Measurements from ENCODE around the gene FCHSD2. TPM values are rescaled to one million over a fixed set of nuclear protein-coding genes. Genes with fewer than 3 reads are reported as not detected.

Gene FCHSD2
- total and polyA plus RNA-seq, 9 of the 15 experiments (the other 6 are each of a cell fraction or from before 2014, with no cell fraction given) = 1.8 to 14.7 (median 6.4) TPM

GRCh38 chr11:72813740-72814285 lies 328.3 kb downstream of the FCHSD2 start (continued):
- peak; percentile 65; the same call in 1 of the 2 replicates for TF ChIP-seq PHF8 (IDR thresholded peaks at IDR 0.05; ENCODE audit: borderline replicate concordance, low read length)
- peak; percentile 64 for TF ChIP-seq TAF9B (IDR thresholded peaks at IDR 0.05; ENCODE audit: partially characterized antibody)
- TF ChIP-seq ASH1L (IDR thresholded peaks at IDR 0.05; ENCODE audit: borderline replicate concordance, low read depth, partially characterized antibody) = peak; percentile 67
- TF ChIP-seq FOXK2 (conservative IDR thresholded peaks at IDR 0.05 in 1 of 2, IDR thresholded peaks at IDR 0.05 in 1 of 2; ENCODE audit: low read depth in 2 of 2) = peak in 1 of 2 experiments; percentile 99; a peak in 2 of 4 replicates
- TF ChIP-seq STAT5A (IDR thresholded peaks at IDR 0.05; ENCODE audit: borderline replicate concordance, low read length) = no peak
- TF ChIP-seq YY1 (IDR thresholded peaks at IDR 0.05; ENCODE audit: borderline replicate concordance in 1 of 3, control insufficient read depth in 1 of 3, extremely low read depth in 1 of 3, insufficient read depth in 3 of 3, insufficient read length in 1 of 3, insufficient replicate concordance in 2 of 3, low read depth in 1 of 3, low read length in 2 of 3) = peak in 1 of 3 experiments; percentile 14
- TF ChIP-seq ZNF609 (CRISPR knock-in tag; IDR thresholded peaks at IDR 0.05; ENCODE audit: borderline replicate concordance) = no peak
- TF ChIP-seq SETDB1 (IDR thresholded peaks at IDR 0.05; ENCODE audit: low read length) = no peak
- TF ChIP-seq POLR2B (IDR thresholded peaks at IDR 0.05; ENCODE audit: low read depth, partially characterized antibody) = peak; percentile 67
- TF ChIP-seq ZNF561 (CRISPR knock-in tag; conservative IDR thresholded peaks at IDR 0.05) = no peak
- TF ChIP-seq ZNF174 (CRISPR knock-in tag; IDR thresholded peaks at IDR 0.05) = no peak
- TF ChIP-seq NONO (IDR thresholded peaks at IDR 0.05; ENCODE audit: low read depth in 2 of 2, low read length in 1 of 2) = peak; percentile 16 to 100; a peak in 3 of 4 replicates
- TF ChIP-seq HIVEP1 (CRISPR knock-in tag; IDR thresholded peaks at IDR 0.05) = peak; percentile 100
- peak; percentile 52; the same call in 1 of the 2 replicates for TF ChIP-seq BCOR (IDR thresholded peaks at IDR 0.05)
- no peak for TF ChIP-seq BCL6 (CRISPR knock-in tag; IDR thresholded peaks at IDR 0.05)
- TF ChIP-seq SMARCC2 (IDR thresholded peaks at IDR 0.05; ENCODE audit: low read depth) = no peak
- TF ChIP-seq PTRF (tag; IDR thresholded peaks at IDR 0.05) = no peak
- TF ChIP-seq ATF1 (CRISPR knock-in tag; IDR thresholded peaks at IDR 0.05) = no peak
- peak; percentile 95 for TF ChIP-seq ATF1 (tag; IDR thresholded peaks at IDR 0.05)
- peak; percentile 50; the same call in 1 of the 2 replicates for TF ChIP-seq CREB3L1 (IDR thresholded peaks at IDR 0.05; ENCODE audit: borderline replicate concordance, low read depth)
- no peak for TF ChIP-seq KLF16 (IDR thresholded peaks at IDR 0.05)
- TF ChIP-seq HDAC3 (IDR thresholded peaks at IDR 0.05; ENCODE audit: borderline replicate concordance, partially characterized antibody) = peak; percentile 74
- TF ChIP-seq ZNF311 (CRISPR knock-in tag; IDR thresholded peaks at IDR 0.05) = no peak
- TF ChIP-seq SMARCE1 (IDR thresholded peaks at IDR 0.05) = 0 out of 2 replicates have a peak, but pooled peaks have one; percentile 44

Measured in K562 (cell line).